Hepatocyte (in vitro differentiated cells): Measurements from ENCODE around the gene FGF3. TPM values are rescaled to one million over a fixed set of nuclear protein-coding genes. Genes with fewer than 3 reads are reported as not detected.

Experiments
- DNase-seq: peaks from one replicate; pipeline ENCODE4 v3.0.0-alpha.2; 2016; ENCODE audit warnings: low spot score
- H2AFZ ChIP-seq: fragments of 200-600 bp; sonication (generic); 2 replicates; pipeline ENCODE4 v1.6.0; 2016; ENCODE audit warnings: antibody characterized with exemption, mild to moderate bottlenecking
- H3K27ac ChIP-seq: fragments of 200-600 bp; sonication (generic); 2 replicates; pipeline ENCODE4 v1.5.1; 2016; ENCODE audit warnings: mild to moderate bottlenecking
- H3K27me3 ChIP-seq: fragments of 200-600 bp; sonication (generic); 2 replicates; pipeline ENCODE4 v1.6.1; 2016
- H3K36me3 ChIP-seq: fragments of 200-600 bp; sonication (generic); replicated peaks from 2 replicates; pipeline ENCODE4 v1.5.1; 2016; ENCODE audit warnings: low read depth; ENCODE audit not compliant: insufficient read depth
- H3K4me1 ChIP-seq: fragments of 200-600 bp; sonication (generic); 2 replicates; pipeline ENCODE4 v1.5.1; 2016; ENCODE audit warnings: mild to moderate bottlenecking, moderate library complexity; ENCODE audit not compliant: insufficient read depth
- H3K4me2 ChIP-seq: fragments of 200-600 bp; sonication (generic); 2 replicates; pipeline ENCODE4 v1.6.0; 2016
- H3K4me3 ChIP-seq: fragments of 200-600 bp; sonication (generic); 2 replicates; pipeline ENCODE4 v1.5.1; 2016; ENCODE audit warnings: mild to moderate bottlenecking
- H3K79me2 ChIP-seq: fragments of 200-600 bp; sonication (generic); 2 replicates; pipeline ENCODE4 v1.6.0; 2017; ENCODE audit warnings: mild to moderate bottlenecking
- H3K9me2 ChIP-seq: fragments of 200-600 bp; sonication (generic); replicated peaks from 2 replicates; pipeline ENCODE4 v1.6.0; 2017; ENCODE audit warnings: mild to moderate bottlenecking; ENCODE audit not compliant: insufficient read depth
- H3K9me3 ChIP-seq: fragments of 200-600 bp; sonication (generic); 2 replicates; pipeline ENCODE4 v1.5.1; 2016; ENCODE audit warnings: low read depth, mild to moderate bottlenecking
- H4K20me1 ChIP-seq: fragments of 200-600 bp; sonication (generic); 2 replicates; pipeline ENCODE4 v1.6.0; 2016; ENCODE audit warnings: mild to moderate bottlenecking; ENCODE audit not compliant: insufficient read depth, poor library complexity, severe bottlenecking
- EZH2 ChIP-seq: fragments of 200-600 bp; sonication (generic); IDR thresholded peaks from 2 replicates; pipeline ENCODE4 v1.6.1; 2016; ENCODE audit warnings: antibody characterized with exemption, mild to moderate bottlenecking, borderline replicate concordance
- EZH2phosphoT487 ChIP-seq: fragments of 200-600 bp; sonication (generic); IDR thresholded peaks from one replicate; pipeline ENCODE4 v1.6.1; 2018; ENCODE audit warnings: antibody characterized with exemption, mild to moderate bottlenecking, low read depth, moderate library complexity; ENCODE audit not compliant: unreplicated experiment, severe bottlenecking
- WGBS: methylation state at CpG from one replicate; pipeline ENCODE4 v1.1.6; 2016; ENCODE audit warnings: low lambda C conversion rate; ENCODE audit errors: missing lambda C conversion rate; 5-methylcytosine and 5-hydroxymethylcytosine counted together
- polyA plus RNA-seq: library from polyadenylated mRNA; unstranded; fragments of >200 nt; fragmentation: Nextera tagmentation; extraction: Ambion mirVana; gene quantifications from 2 replicates; pipeline ENCODE4 v1.2.1, GENCODE V29; 2016
- total RNA-seq: library from RNA; depleted of rRNA; stranded (reverse); fragments of >200 nt; gene quantifications from 2 replicates; pipeline ENCODE4 v1.2.3, GENCODE V29; 2014
- TF ChIP-seq, protein P1 (sequence below): fragments of 200-600 bp; sonication (generic); IDR thresholded peaks from 2 replicates; pipeline ENCODE4 v1.5.1; 2016; ENCODE audit warnings: antibody characterized with exemption, mild to moderate bottlenecking; ENCODE audit not compliant: poor library complexity

FGF3 gene
- total and polyA plus RNA-seq, 2 experiments from 2014 or later: not detected

GRCh38 chr11:69799097-69799496, 20.1 kb downstream of the FGF3 start:
- DNase-seq: no peak
- H3K36me3 ChIP-seq: no peaks in the 10 kb centered on the region
- no peaks in the 10 kb centered on the region for H3K27me3 ChIP-seq
- WGBS: 94% methylated on average over 3 of the region's 3 CpGs
- no peak overlapping the region for H3K4me2 ChIP-seq
- no peak overlapping the region for H2AFZ ChIP-seq
- no peaks in the 10 kb centered on the region for H3K9me2 ChIP-seq
- no peaks in the 10 kb centered on the region for H3K4me1 ChIP-seq
- H3K9me3 ChIP-seq: no peaks in the 10 kb centered on the region
- no peaks in the 10 kb centered on the region for H3K79me2 ChIP-seq
- H3K4me3 ChIP-seq: no peak overlapping the region
- no peaks in the 10 kb centered on the region for H4K20me1 ChIP-seq
- TF ChIP-seq EZH2 (no peak), EZH2phosphoT487 (no peak)
- TF ChIP-seq, protein P1, sequence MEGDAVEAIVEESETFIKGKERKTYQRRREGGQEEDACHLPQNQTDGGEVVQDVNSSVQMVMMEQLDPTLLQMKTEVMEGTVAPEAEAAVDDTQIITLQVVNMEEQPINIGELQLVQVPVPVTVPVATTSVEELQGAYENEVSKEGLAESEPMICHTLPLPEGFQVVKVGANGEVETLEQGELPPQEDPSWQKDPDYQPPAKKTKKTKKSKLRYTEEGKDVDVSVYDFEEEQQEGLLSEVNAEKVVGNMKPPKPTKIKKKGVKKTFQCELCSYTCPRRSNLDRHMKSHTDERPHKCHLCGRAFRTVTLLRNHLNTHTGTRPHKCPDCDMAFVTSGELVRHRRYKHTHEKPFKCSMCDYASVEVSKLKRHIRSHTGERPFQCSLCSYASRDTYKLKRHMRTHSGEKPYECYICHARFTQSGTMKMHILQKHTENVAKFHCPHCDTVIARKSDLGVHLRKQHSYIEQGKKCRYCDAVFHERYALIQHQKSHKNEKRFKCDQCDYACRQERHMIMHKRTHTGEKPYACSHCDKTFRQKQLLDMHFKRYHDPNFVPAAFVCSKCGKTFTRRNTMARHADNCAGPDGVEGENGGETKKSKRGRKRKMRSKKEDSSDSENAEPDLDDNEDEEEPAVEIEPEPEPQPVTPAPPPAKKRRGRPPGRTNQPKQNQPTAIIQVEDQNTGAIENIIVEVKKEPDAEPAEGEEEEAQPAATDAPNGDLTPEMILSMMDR: no peak
- no peak overlapping the region for H3K27ac ChIP-seq

DNA sequence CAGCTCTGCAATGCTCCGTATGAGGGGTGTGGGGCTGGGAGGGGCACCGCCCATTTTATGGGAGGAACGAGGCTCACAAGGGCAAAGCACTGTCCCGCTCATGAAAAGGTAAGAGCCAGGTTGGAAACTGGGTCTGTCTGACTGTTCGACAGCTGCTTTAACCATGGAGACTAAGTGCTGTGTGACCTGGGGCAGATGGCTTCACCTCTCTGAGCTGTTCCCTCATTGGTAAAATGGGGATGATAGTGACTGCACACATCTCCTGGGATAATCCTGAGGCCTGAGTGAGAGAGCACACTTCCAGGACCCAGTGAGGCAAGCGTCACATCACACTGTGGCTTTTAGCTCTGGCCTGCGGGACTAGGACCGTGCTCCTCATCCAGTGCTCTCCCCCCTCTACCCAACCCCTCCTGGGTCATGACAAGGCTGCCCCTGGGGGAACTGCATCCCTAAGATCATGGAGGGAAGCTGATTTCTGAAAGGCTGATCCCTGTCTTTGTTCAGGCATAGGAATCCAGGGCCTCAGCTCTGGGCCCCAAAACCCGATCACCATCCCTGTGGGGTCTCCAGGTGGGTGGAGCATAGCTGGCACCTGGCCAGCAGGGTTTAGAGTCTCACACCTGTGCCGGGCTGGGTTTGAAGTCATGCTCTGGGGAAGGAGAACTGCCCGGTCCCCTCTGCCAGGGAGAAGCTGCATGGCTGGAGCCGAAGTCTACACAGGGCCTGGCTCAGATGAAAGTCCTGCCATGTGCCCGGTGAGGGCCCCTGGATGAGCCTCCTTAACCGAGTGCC, 21.3 kb downstream of the FGF3 start:
- no peaks in the 10 kb centered on the region for H3K79me2 ChIP-seq
- no peaks in the 10 kb centered on the region for H3K36me3 ChIP-seq
- H3K9me2 ChIP-seq: no peaks in the 10 kb centered on the region
- no peak overlapping the region for H2AFZ ChIP-seq
- no peaks in the 10 kb centered on the region for H4K20me1 ChIP-seq
- no peaks in the 10 kb centered on the region for H3K4me1 ChIP-seq
- H3K4me3 ChIP-seq: no peak overlapping the region
- H3K4me2 ChIP-seq: no peak overlapping the region
- DNase-seq: no peak
- no peaks in the 10 kb centered on the region for H3K27me3 ChIP-seq
- no peaks in the 10 kb centered on the region for H3K9me3 ChIP-seq
- WGBS: 85% methylated on average over 14 of the region's 14 CpGs
- no peak overlapping the region for H3K27ac ChIP-seq
- TF ChIP-seq EZH2phosphoT487: no peak
- TF ChIP-seq EZH2: no peak

- no peaks in the 10 kb centered on the region for H3K27me3 ChIP-seq
- no peak for DNase-seq
- no peak overlapping the region for H3K4me3 ChIP-seq
- H3K36me3 ChIP-seq: no peaks in the 10 kb centered on the region
- no peaks in the 10 kb centered on the region for H3K79me2 ChIP-seq
- WGBS: 88% methylated on average over 14 of the region's 14 CpGs
- no peak overlapping the region for H3K27ac ChIP-seq
- no peaks in the 10 kb centered on the region for H3K9me3 ChIP-seq
- H4K20me1 ChIP-seq: no peaks in the 10 kb centered on the region
- H3K4me2 ChIP-seq: no peak overlapping the region
- H2AFZ ChIP-seq: no peak overlapping the region
- no peaks in the 10 kb centered on the region for H3K9me2 ChIP-seq
- no peaks in the 10 kb centered on the region for H3K4me1 ChIP-seq
- TF ChIP-seq, protein P1: no peak
Observed at GRCh38 chr11:69797156-69797555, 22.1 kb downstream of the FGF3 start.

DNA sequence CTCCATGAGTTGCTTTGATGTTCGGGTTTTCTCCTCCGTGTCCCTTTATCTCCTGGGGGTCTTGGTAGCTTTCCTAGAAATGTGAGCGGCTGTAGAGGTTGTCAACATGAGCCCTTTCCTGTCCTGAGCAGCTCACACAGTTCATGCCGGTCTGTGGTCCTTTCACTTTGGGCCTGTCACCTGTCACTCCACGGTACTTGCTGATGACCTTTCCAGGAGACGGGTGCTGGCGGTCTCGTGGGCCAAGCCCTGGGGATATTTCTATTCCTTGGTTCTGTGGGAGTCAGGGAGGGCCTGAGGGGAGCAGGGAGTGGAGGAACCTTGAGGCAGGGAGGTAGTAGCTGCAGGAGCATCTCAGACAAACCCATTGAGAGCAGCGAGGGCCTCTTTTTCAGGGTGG, 23.2 kb downstream of the FGF3 start:
- H4K20me1 ChIP-seq: no peaks in the 10 kb centered on the region
- no peaks in the 10 kb centered on the region for H3K36me3 ChIP-seq
- H3K9me3 ChIP-seq: no peaks in the 10 kb centered on the region
- H3K27ac ChIP-seq: no peak overlapping the region
- no peak overlapping the region for H3K4me2 ChIP-seq
- no peak overlapping the region for H2AFZ ChIP-seq
- no peak overlapping the region for H3K4me3 ChIP-seq
- TF ChIP-seq EZH2phosphoT487 (no peak), EZH2 (no peak)
- TF ChIP-seq, protein P1: no peak
- no peak for DNase-seq
- no peaks in the 10 kb centered on the region for H3K4me1 ChIP-seq
- H3K79me2 ChIP-seq: no peaks in the 10 kb centered on the region
- H3K9me2 ChIP-seq: no peaks in the 10 kb centered on the region
- H3K27me3 ChIP-seq: no peaks in the 10 kb centered on the region
- 88% methylated on average over 9 of the region's 9 CpGs for WGBS
